Measurements from ENCODE around the gene ADGRG1.

The ADGRG1 gene

DNA sequence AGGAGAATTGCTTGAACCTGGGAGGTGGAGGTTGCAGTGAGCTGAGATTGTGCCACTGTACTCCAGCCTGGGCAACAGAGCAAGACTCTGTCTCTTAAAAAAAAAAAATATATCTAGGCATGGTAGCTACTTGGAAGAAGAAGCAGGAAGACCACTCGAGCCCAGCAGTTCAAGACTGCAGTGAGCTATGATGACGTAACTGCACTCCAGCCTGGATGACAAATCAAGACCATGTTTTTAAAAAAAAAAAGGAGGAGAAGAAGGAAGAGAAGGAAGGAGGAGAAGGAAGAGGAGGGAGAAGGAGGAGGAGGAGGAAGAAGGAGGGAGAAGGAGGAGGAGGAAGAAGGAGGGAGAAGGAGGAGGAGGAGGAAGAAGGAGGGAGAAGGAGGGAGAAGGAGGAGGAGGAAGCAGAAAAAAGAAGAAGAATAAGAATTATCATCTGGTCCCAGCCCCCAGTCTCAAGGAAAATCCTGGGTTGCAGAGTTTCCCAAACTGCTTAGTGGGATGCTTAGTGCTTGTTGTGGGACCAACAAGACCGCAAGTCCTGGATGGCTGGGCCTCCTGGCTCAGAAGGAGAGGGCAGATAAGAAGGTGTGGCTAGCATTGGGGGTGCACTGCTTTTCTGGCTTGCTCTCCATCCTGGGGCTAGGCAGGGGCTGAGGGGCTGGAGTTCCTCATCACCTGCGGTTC is 62.5 kb downstream of the ADGRG1 start:
- TF ChIP-seq, protein P1, sequence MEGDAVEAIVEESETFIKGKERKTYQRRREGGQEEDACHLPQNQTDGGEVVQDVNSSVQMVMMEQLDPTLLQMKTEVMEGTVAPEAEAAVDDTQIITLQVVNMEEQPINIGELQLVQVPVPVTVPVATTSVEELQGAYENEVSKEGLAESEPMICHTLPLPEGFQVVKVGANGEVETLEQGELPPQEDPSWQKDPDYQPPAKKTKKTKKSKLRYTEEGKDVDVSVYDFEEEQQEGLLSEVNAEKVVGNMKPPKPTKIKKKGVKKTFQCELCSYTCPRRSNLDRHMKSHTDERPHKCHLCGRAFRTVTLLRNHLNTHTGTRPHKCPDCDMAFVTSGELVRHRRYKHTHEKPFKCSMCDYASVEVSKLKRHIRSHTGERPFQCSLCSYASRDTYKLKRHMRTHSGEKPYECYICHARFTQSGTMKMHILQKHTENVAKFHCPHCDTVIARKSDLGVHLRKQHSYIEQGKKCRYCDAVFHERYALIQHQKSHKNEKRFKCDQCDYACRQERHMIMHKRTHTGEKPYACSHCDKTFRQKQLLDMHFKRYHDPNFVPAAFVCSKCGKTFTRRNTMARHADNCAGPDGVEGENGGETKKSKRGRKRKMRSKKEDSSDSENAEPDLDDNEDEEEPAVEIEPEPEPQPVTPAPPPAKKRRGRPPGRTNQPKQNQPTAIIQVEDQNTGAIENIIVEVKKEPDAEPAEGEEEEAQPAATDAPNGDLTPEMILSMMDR (IDR thresholded peaks at IDR 0.05) = no peak

DNA sequence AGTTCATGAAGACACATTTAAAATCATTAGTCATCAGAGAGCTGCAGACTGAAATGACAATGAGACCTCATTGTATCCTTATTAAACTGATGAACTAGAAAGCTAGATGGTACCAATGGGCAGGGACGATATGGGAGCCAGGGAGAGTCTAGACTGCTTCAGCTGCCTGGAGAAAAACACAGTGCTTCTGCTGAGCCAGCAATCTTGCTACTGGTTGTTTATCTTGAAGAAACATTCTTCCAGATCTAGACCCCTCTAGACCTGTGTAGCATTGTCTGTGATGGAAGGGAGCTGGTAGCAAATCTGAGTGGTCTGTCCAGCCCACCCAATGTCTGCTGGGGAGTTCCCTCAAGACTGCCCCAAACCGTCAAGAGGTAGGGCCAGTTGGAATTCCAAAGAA is 64.2 kb downstream of the ADGRG1 start:
- TF ChIP-seq, protein P1 (IDR thresholded peaks at IDR 0.05) = no peak

DNA sequence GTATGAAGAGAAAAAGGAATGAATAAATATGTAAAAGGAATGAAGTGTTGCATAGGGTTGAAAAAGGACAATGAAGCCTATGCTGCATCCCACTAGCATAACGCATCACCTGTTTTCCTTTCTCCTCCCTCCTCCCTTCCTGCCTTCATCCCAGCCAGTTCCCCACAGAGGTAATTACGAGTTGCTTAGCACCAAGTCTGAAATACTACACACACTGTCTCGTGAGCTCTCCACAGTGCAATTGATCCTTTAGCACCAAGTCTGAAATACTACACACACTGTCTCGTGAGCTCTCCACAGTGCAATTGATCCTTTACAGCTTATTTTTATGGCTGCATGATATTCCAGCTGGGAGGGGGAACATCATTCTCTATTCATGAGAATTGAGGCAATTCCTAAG is 65.1 kb downstream of the ADGRG1 start:
- TF ChIP-seq, protein P1 (IDR thresholded peaks at IDR 0.05) = no peak

DNA sequence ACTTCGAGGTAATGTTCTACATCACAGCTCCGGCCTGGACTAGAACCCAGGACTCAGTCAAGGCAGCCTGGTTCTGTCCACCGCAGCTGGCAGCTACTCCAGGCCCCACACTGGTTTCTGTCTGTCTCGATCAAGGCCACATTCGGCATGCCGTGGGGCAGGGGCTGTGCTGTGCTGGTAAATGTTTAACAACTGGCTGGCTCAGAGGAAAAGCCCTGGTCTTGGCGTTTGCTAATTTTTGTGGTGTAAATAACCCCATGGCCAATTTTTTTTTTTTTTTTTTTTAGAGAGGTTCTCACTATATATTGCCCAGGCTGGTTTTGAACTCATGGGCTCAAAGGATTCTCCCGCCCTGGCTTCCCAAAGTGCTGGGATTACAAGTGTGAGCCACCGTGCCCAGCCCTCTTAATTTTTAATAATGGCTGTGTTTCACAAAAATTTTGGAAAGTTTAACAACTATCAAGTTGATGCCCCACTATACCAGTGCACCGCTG is 65.8 kb downstream of the ADGRG1 start:
- TF ChIP-seq, protein P1 (IDR thresholded peaks at IDR 0.05) = no peak

DNA sequence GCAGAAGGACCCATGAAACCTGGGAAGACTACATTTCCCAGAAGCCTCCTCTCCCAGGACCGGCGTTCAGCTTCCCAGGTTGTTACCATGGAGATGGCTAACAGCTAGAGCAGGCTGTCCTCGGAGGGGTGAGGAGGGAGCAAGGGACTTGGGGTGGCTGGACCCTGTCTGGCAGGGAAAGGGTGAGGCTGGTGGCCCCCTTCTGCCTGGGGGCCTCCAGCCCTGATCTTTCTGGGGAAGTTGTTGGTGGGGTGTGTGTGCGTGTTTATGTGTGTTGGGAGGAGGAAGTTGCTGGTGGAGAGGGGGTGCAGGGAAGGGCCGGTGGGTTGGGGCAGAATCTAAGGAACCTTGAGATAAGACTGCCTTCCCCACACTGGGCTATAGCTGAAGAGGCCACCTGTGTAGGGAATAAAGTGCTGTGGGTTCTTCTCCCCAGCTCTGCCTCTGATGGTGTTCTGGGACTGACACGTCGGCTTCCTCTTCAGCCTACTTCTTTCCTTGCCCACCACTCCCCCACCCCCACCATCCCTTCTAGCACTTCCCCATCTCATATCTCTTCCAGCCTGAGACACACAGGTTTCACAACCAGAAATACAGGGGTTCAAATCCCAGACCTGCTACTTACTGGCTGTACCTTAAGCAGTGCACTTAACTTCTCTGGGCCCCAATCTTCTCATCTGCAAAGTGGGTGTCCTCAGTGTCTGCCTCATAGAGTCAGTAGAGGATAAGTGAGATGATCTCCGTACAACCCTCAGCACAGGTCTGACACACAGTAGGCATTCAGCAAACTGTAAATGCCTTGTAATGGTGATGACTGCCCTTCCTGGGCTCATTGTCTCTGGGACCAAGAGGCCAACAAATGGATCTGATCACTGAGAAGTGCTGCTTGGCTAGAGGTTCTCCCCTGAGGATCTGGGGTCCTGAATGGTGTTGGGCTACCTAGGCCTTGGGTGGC is 66.6 kb downstream of the ADGRG1 start, which contains the start of gene DRC7:
Gene DRC7 (plus strand): TSS at position 82 of the 955 bp plus-strand sequence. CDS start 3,144 bp downstream, outside the sequence.
- TF ChIP-seq, protein P1 (IDR thresholded peaks at IDR 0.05) = no peak

DNA sequence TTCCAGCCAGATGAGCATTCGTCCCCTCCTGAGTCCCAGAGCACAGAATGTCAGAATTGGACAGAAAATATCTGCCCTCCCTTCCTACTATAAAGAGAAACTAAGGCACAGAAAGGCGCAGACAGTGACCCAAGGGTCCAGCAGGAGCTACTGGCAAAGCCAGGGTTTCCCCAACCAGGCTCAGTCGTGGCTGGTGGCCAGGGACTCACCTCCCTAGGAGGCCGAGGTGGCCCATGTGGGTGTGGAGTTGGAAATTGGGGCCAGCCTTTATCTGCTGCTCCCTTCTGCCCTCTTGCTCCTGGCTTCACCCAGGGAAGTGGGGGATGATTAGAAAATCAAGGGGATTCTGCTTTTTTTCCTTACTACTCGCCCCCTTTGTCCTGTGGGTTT is 67.2 kb downstream of the ADGRG1 start:
- TF ChIP-seq, protein P1 (IDR thresholded peaks at IDR 0.05) = no peak

DNA sequence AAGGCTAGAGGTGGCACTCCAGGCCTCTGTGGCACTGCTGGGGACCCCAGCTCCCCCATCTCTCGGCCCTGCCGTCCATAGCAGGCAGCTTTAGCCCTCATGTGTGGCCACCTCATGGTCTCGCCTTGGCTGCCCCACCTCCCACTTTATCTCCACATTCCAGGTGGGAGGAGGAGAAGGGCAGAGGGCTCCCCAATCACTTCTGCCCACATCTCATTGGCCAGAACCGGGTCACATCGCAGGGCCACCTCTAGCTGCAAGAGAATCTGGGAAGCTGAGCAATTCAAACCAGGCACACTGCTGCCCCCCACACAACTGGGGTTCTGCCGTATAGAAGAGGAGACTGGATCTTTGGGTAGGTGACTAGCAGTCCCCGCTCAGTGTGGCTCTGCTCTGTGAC is 67.8 kb downstream of the ADGRG1 start:
- TF ChIP-seq, protein P1 (IDR thresholded peaks at IDR 0.05) = no peak
